ENCODE results near the gene PDZRN3.

DNA sequence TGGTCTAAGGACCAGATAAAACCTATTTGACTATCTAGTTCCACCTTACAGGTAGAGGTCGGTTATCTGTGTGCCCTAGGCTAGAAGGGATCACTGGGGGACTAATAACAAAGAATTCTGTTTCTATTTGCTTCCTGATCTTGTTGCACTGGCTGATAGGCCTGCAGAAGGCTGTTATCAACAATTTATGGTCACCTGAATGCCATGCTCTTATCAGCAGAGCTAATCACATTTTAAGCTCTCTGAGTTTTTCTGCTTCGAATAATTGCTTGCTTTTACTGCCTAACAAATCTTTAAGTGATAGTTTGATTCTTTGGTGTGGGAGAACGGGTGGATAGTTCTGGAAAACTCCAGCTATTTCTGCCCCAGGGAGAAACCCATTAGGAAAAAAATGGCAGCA, 263.1 kb downstream of the PDZRN3 start:
- TF ChIP-seq, protein P1, sequence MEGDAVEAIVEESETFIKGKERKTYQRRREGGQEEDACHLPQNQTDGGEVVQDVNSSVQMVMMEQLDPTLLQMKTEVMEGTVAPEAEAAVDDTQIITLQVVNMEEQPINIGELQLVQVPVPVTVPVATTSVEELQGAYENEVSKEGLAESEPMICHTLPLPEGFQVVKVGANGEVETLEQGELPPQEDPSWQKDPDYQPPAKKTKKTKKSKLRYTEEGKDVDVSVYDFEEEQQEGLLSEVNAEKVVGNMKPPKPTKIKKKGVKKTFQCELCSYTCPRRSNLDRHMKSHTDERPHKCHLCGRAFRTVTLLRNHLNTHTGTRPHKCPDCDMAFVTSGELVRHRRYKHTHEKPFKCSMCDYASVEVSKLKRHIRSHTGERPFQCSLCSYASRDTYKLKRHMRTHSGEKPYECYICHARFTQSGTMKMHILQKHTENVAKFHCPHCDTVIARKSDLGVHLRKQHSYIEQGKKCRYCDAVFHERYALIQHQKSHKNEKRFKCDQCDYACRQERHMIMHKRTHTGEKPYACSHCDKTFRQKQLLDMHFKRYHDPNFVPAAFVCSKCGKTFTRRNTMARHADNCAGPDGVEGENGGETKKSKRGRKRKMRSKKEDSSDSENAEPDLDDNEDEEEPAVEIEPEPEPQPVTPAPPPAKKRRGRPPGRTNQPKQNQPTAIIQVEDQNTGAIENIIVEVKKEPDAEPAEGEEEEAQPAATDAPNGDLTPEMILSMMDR (IDR thresholded peaks at IDR 0.05) = no peak
- no peak for TF ChIP-seq POLR2A (IDR thresholded peaks at IDR 0.05)
